ENCODE measurements around the gene CTNNA1. TPM values are rescaled to one million over a fixed set of nuclear protein-coding genes. Genes with fewer than 3 reads are reported as not detected.

The CTNNA1 gene
- polyA plus RNA-seq, 1 donor (not counting 4 experiments of a cell fraction or from before 2014, with no cell fraction given) = 119 TPM

GRCh38 chr5:138803285-138803684, 50.1 kb downstream of the CTNNA1 start:
- Histone ChIP-seq H3K27me3 (ENCODE audit: control insufficient read depth, extremely low read depth, insufficient read depth, low read length) (no peaks in the 10 kb centered on the region), H4K20me1 (ENCODE audit: control insufficient read depth, extremely low read depth, insufficient read depth, low read length) (peaks cover 8% of the 10 kb centered on the region), H3K9me1 (ENCODE audit: control insufficient read depth, extremely low read depth, insufficient read depth, low read length) (no peaks in the 10 kb centered on the region), H3K4me3 (ENCODE audit: control insufficient read depth in 2 of 3, extremely low read depth in 1 of 3, insufficient read depth in 2 of 3, low read depth in 1 of 3, low read length in 3 of 3) (no peak overlapping the region), H3K9me3 (ENCODE audit: control insufficient read depth, low read depth, low read length) (no peaks in the 10 kb centered on the region), H2AFZ (ENCODE audit: control insufficient read depth, low read length) (no peak overlapping the region), H3K4me1 (ENCODE audit: control insufficient read depth, extremely low read depth, insufficient read depth, low read length) (peaks cover 3% of the 10 kb centered on the region), H3K4me2 (ENCODE audit: control insufficient read depth, extremely low read depth, insufficient read depth, low read depth, low read length) (no peak overlapping the region), H3K79me2 (ENCODE audit: control insufficient read depth, insufficient read depth, low read length) (peaks cover 79% of the 10 kb centered on the region), H3K36me3 (ENCODE audit: control insufficient read depth in 2 of 2, extremely low read depth in 1 of 2, insufficient read depth in 2 of 2, low read length in 2 of 2) (peaks cover 1 to 11% of the 10 kb centered on the region in 2 experiments), H3K9ac (ENCODE audit: control insufficient read depth, extremely low read depth, insufficient read depth, low read length) (no peak overlapping the region), H3K27ac (ENCODE audit: control insufficient read depth, insufficient read depth, low read length) (no peak overlapping the region)
- dilution Hi-C loops (cut with MboI; ENCODE audit: extremely low pct_ligation_motif_present, low sequenced_read_pairs) = no loop called here
- DNase-seq (ENCODE audit: low read depth, low spot score) = no peak
- FAIRE-seq = no peak
- TF ChIP-seq, protein P1, sequence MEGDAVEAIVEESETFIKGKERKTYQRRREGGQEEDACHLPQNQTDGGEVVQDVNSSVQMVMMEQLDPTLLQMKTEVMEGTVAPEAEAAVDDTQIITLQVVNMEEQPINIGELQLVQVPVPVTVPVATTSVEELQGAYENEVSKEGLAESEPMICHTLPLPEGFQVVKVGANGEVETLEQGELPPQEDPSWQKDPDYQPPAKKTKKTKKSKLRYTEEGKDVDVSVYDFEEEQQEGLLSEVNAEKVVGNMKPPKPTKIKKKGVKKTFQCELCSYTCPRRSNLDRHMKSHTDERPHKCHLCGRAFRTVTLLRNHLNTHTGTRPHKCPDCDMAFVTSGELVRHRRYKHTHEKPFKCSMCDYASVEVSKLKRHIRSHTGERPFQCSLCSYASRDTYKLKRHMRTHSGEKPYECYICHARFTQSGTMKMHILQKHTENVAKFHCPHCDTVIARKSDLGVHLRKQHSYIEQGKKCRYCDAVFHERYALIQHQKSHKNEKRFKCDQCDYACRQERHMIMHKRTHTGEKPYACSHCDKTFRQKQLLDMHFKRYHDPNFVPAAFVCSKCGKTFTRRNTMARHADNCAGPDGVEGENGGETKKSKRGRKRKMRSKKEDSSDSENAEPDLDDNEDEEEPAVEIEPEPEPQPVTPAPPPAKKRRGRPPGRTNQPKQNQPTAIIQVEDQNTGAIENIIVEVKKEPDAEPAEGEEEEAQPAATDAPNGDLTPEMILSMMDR (optimal IDR thresholded peaks at IDR 0.05 in 1 of 3, IDR thresholded peaks at IDR 0.05 in 1 of 3, conservative IDR thresholded peaks at IDR 0.05 in 1 of 3; ENCODE audit: extremely low read depth in 1 of 3, insufficient read depth in 2 of 3, low read length in 3 of 3) = no peak
- no peak for TF ChIP-seq EZH2 (IDR thresholded peaks at IDR 0.05; ENCODE audit: low read length)

- Histone ChIP-seq H3K36me3 (ENCODE audit: control insufficient read depth in 2 of 2, extremely low read depth in 1 of 2, insufficient read depth in 2 of 2, low read length in 2 of 2) (peaks cover 1 to 11% of the 10 kb centered on the region in 2 experiments), H3K4me1 (ENCODE audit: control insufficient read depth, extremely low read depth, insufficient read depth, low read length) (peaks cover 3% of the 10 kb centered on the region), H3K4me3 (ENCODE audit: control insufficient read depth in 2 of 3, extremely low read depth in 1 of 3, insufficient read depth in 2 of 3, low read depth in 1 of 3, low read length in 3 of 3) (no peak overlapping the region), H3K4me2 (ENCODE audit: control insufficient read depth, extremely low read depth, insufficient read depth, low read depth, low read length) (no peak overlapping the region), H3K27me3 (ENCODE audit: control insufficient read depth, extremely low read depth, insufficient read depth, low read length) (no peaks in the 10 kb centered on the region), H3K79me2 (ENCODE audit: control insufficient read depth, insufficient read depth, low read length) (peaks cover 79% of the 10 kb centered on the region), H3K9ac (ENCODE audit: control insufficient read depth, extremely low read depth, insufficient read depth, low read length) (no peak overlapping the region), H4K20me1 (ENCODE audit: control insufficient read depth, extremely low read depth, insufficient read depth, low read length) (peaks cover 6% of the 10 kb centered on the region), H3K9me1 (ENCODE audit: control insufficient read depth, extremely low read depth, insufficient read depth, low read length) (no peaks in the 10 kb centered on the region), H3K9me3 (ENCODE audit: control insufficient read depth, low read depth, low read length) (no peaks in the 10 kb centered on the region), H2AFZ (ENCODE audit: control insufficient read depth, low read length) (no peak overlapping the region), H3K27ac (ENCODE audit: control insufficient read depth, insufficient read depth, low read length) (no peak overlapping the region)
- dilution Hi-C loops (cut with MboI; ENCODE audit: extremely low pct_ligation_motif_present, low sequenced_read_pairs) = no loop called here
- TF ChIP-seq, protein P1 (optimal IDR thresholded peaks at IDR 0.05 in 1 of 3, IDR thresholded peaks at IDR 0.05 in 1 of 3, conservative IDR thresholded peaks at IDR 0.05 in 1 of 3; ENCODE audit: extremely low read depth in 1 of 3, insufficient read depth in 2 of 3, low read length in 3 of 3) = no peak
- TF ChIP-seq EZH2 (IDR thresholded peaks at IDR 0.05; ENCODE audit: low read length) = no peak
- FAIRE-seq (no peak), DNase-seq (ENCODE audit: low read depth, low spot score) (no peak)
These were observed 50.7 kb downstream of the CTNNA1 start for GRCh38 chr5:138803935-138804334.

All from keratinocyte (primary cell).